Hindlimb muscle (tissue), 1 donor: ENCODE results near the gene ME2. TPM values are rescaled to one million over a fixed set of nuclear protein-coding genes. Genes with fewer than 3 reads are reported as not detected.
"Not testable (repeated sequence)": the region's sequence is repeated elsewhere in the genome, so short reads cannot be mapped to it uniquely, and the experiment has no call there.

Source experiments
- DNase-seq: peaks from one replicate; pipeline ENCODE4 v3.0.0-alpha.2; 2013
- polyA plus RNA-seq: library from polyadenylated mRNA; unstranded; fragments of 120-200 nt; gene quantifications from one replicate; pipeline ENCODE4 v1.2.1, GENCODE V29; 2013; ENCODE audit not compliant: insufficient read length

The ME2 gene
- polyA plus RNA-seq, 1 donor, result 25.4 TPM

DNA sequence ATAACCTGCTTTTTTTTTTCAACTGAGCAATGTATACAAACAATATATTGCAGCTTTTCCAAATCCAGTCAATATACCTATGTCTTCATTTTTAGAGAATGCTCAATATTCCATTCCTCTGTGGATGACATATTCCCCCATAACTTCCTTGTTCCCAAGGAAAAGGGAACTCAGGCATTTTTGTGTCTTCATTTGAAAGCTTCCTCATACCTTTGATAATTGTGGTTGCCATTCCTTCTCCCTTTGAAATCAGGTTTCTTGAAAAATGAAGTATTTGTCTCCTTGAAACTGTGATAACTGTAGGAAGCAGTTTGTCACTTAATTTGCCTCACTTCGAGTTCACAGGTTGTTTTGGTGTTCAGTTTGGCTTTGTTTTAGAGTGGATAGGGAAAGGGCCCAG is 102.5 kb downstream of the ME2 start:
- DNase-seq, result no peak

- DNase-seq, result no peak
Measured at GRCh38 chr18:50982086-50982801, 103.3 kb downstream of the ME2 start.

- DNase-seq, result no peak
Measured at GRCh38 chr18:50982802-50983179, 103.9 kb downstream of the ME2 start.

GRCh38 chr18:50986360-50987087 is 107.6 kb downstream of the ME2 start:
- no peak for DNase-seq

GRCh38 chr18:50987261-50987660 is 108.3 kb downstream of the ME2 start:
- peak; percentile 28 for DNase-seq

- DNase-seq, result no peak
Measured at GRCh38 chr18:50989711-50990110, 110.8 kb downstream of the ME2 start.

DNA sequence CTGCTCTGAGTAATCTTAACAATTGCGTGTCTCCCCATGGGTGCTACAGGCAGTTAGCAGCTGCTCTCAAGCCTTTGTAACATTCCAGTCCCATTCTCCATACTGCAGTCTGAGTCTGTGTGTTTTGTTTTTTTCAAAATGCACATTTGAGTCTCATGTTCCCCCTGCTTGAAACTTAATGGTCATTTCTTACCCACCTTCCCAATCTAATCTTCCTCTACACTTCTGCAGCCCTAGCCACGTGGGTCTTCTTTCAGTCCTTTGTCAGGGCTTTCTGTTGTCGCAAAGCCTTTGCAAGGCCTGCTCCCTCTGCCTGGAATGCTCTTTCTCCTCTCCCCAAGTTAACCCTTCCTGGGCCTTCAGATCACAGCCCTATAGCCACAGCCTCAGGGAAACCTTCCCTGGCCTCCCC is 113.4 kb downstream of the ME2 start:
- no peak for DNase-seq

- no peak for DNase-seq
Measured at GRCh38 chr18:50994031-50994430, 115.1 kb downstream of the ME2 start.

DNA sequence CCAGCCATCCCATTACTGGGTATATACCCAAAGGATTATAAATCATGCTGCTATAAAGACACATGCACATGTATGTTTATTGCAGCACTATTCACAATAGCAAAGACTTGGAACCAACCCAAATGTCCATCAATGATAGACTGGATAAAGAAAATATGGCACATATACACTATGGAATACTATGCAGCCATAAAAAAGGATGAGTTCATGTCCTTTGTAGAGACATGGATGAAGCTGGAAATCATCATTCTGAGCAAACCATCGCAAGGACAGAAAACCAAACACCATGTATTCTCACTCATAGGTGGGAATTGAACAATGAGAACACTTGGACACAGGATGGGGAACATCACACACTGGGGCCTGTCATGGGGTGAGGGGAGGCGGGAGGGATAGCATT is 124.3 kb downstream of the ME2 start:
- DNase-seq, result not testable (repeated sequence)

Other genes with a start within 250 kb of the ME2 start
- 0.39 TPM for gene MRO, start 59.1 kb upstream of the ME2 start, polyA plus RNA-seq
- 7.5 TPM for gene ELAC1, start 88.9 kb downstream of the ME2 start, polyA plus RNA-seq
- gene SMAD4, start 151.1 kb downstream of the ME2 start, polyA plus RNA-seq, result 86.1 TPM